ENCODE measurements around the gene ADRM1. TPM values are rescaled to one million over a fixed set of nuclear protein-coding genes. Genes with fewer than 3 reads are reported as not detected.

Gene ADRM1
- total and polyA plus RNA-seq, 10 of the 15 experiments (the other 5 are each of a cell fraction or from before 2014, with no cell fraction given) = 3.4 to 213 (median 95.9) TPM

- TF ChIP-seq MLLT1 (IDR thresholded peaks at IDR 0.05) (no peak), NFIC (IDR thresholded peaks at IDR 0.05; ENCODE audit: low read depth, low read length) (no peak), SKIL (IDR thresholded peaks at IDR 0.05; ENCODE audit: low read depth, poor library complexity, severe bottlenecking) (no peak), NR2F1 (conservative IDR thresholded peaks at IDR 0.05) (no peak)
Observed at GRCh38 chr20:62263396-62263795, 39.4 kb upstream of the ADRM1 start (continued).

GRCh38 chr20:62265365-62265764 is 37.4 kb upstream of the ADRM1 start:
- no peak overlapping the region for H3K4me2 ChIP-seq (ENCODE audit: control insufficient read depth, insufficient read depth)
- DNase-seq (ENCODE audit: low read depth, low spot score) (no peak), FAIRE-seq (no peak), ATAC-seq (no peak)
- H3K4me3 ChIP-seq = no peak overlapping the region
- in situ Hi-C loops (cut with MboI) = no loop called here
- H3K27ac ChIP-seq (ENCODE audit: control insufficient read depth, insufficient read depth) = no peak overlapping the region
- CTCF ChIA-PET = no interaction called here
- no peak overlapping the region for H2AFZ ChIP-seq (ENCODE audit: control insufficient read depth, low read depth, low read length)
- BruUV-seq (replicated peaks) = no TSS peak
- WGBS (ENCODE audit: insufficient coverage, insufficient replicate concordance, low lambda C conversion rate, missing lambda C conversion rate) = 96% methylated on average over 1 of the region's 1 CpG
- POLR2A ChIA-PET = interaction anchor here (0.5 kb wide), 1 partner anchor 77 kb away, joined by 4 read pairs; no protein-coding TSS in a partner anchor
- H3K27me3 ChIP-seq (replicated peaks in 1 of 2; ENCODE audit: control insufficient read depth in 2 of 2, insufficient read depth in 2 of 2, low read length in 1 of 2) = no peaks in the 10 kb centered on the region
- intact Hi-C loops (cut with micrococcal nuclease; ENCODE audit: unreplicated experiment) = no loop called here
- no peaks in the 10 kb centered on the region for H3K4me1 ChIP-seq (ENCODE audit: control insufficient read depth, insufficient read depth, low read length)
- no peak overlapping the region for H3K9ac ChIP-seq (ENCODE audit: control insufficient read depth, insufficient read depth, low read length)
- SMC1A ChIA-PET (ENCODE audit: uncharacterized antibody, unreplicated experiment) = no interaction called here
- H3K36me3 ChIP-seq (ENCODE audit: control insufficient read depth in 2 of 2, insufficient read depth in 2 of 2, low read length in 1 of 2) = peaks cover 12 to 14% of the 10 kb centered on the region in 2 experiments; a peak in 3 of 4 replicates
- RAD21 ChIA-PET (ENCODE audit: unreplicated experiment) = no interaction called here
- no peaks in the 10 kb centered on the region for H3K79me2 ChIP-seq (ENCODE audit: control insufficient read depth, insufficient read depth, low read length)
- no peaks in the 10 kb centered on the region for H4K20me1 ChIP-seq (ENCODE audit: control insufficient read depth, insufficient read depth)
- no peaks in the 10 kb centered on the region; the same call in 2 of the 3 replicates for H3K9me3 ChIP-seq (replicated peaks; ENCODE audit: control insufficient read depth, insufficient read depth, low read length)
- TF ChIP-seq ATF3 (IDR thresholded peaks at IDR 0.05; ENCODE audit: borderline replicate concordance, extremely low read depth, low read depth, low read length) = no peak
- TF ChIP-seq HDAC2 (IDR thresholded peaks at IDR 0.05) = no peak
- no peak for TF ChIP-seq RCOR1 (conservative IDR thresholded peaks at IDR 0.05; ENCODE audit: low read depth, low read length)
- TF ChIP-seq ASH2L (IDR thresholded peaks at IDR 0.05; ENCODE audit: borderline replicate concordance, low read depth) = no peak
- TF ChIP-seq REST (IDR thresholded peaks at IDR 0.05; ENCODE audit: low read depth, low read length) = no peak
- no peak for TF ChIP-seq USF1 (IDR thresholded peaks at IDR 0.05; ENCODE audit: borderline replicate concordance, extremely low read length, insufficient read depth, low read depth, low read length)
